HepG2 (cell line): ENCODE data around the gene SPHK1. TPM values are rescaled to one million over a fixed set of nuclear protein-coding genes. Genes with fewer than 3 reads are reported as not detected.

ENCODE experiments used
- ATF1 ChIP-seq: IDR thresholded peaks from 2 replicates; pipeline ENCODE4 v1.6.1; 2016; ENCODE audit warnings: mild to moderate bottlenecking, control low read depth
- DRAP1 ChIP-seq: IDR thresholded peaks from 2 replicates; pipeline ENCODE4 v1.6.1; 2016; ENCODE audit warnings: missing genetic modification reagents, missing compliant biosample characterization
- GZF1 ChIP-seq: sonication (generic); formaldehyde crosslinking; IDR thresholded peaks from 2 replicates; pipeline ENCODE4 v1.5.1; 2020; ENCODE audit warnings: mild to moderate bottlenecking, missing genetic modification reagents
- KDM4B ChIP-seq: sonication (generic); formaldehyde crosslinking; IDR thresholded peaks from 2 replicates; pipeline ENCODE4 v1.4.0; 2020; ENCODE audit warnings: missing genetic modification reagents
- SNAPC4 ChIP-seq: sonication (generic); formaldehyde crosslinking; IDR thresholded peaks from 2 replicates; pipeline ENCODE4 v1.4.0; 2020; ENCODE audit warnings: mild to moderate bottlenecking, missing genetic modification reagents
- SP2 ChIP-seq: sonication (generic); formaldehyde crosslinking; IDR thresholded peaks from 2 replicates; pipeline ENCODE4 v1.5.1; 2020; ENCODE audit warnings: mild to moderate bottlenecking, missing genetic modification reagents
- TAF15 ChIP-seq: fragments of 200-400 bp; formaldehyde crosslinking; IDR thresholded peaks from one replicate; pipeline ENCODE4 v1.6.1; 2018; ENCODE audit warnings: mild to moderate bottlenecking, low read depth, low read length; ENCODE audit not compliant: poor library complexity, severe bottlenecking
- TOE1 ChIP-seq: sonication (generic); formaldehyde crosslinking; IDR thresholded peaks from 2 replicates; pipeline ENCODE4 v1.4.0; 2020; ENCODE audit warnings: mild to moderate bottlenecking, missing genetic modification reagents
- ZBTB40 ChIP-seq, 2 experiments: fragments of 450-650 bp in 1 of 2; sonication (generic) in 1 of 2; formaldehyde crosslinking in 1 of 2; IDR thresholded peaks; 2 replicates each; pipeline versions ENCODE4 v1.6.1 to v1.8.0; 2016 to 2022; ENCODE audit warnings: antibody characterized with exemption in 1 of 2, mild to moderate bottlenecking in 1 of 2, missing genetic modification reagents in 1 of 2
- ZNF292 ChIP-seq: sonication (generic); formaldehyde crosslinking; IDR thresholded peaks from 2 replicates; pipeline ENCODE4 v1.8.1; 2022; ENCODE audit warnings: mild to moderate bottlenecking, low read depth, missing genetic modification reagents, borderline replicate concordance
- ZNF513 ChIP-seq: sonication (generic); formaldehyde crosslinking; conservative IDR thresholded peaks from 2 replicates; pipeline ENCODE4 v1.5.0; 2020; ENCODE audit warnings: missing genetic modification reagents
- ZNF678 ChIP-seq: sonication (generic); formaldehyde crosslinking; IDR thresholded peaks from 2 replicates; pipeline ENCODE4 v1.4.0; 2020; ENCODE audit warnings: mild to moderate bottlenecking, missing genetic modification reagents
- ZNF879 ChIP-seq: sonication (generic); formaldehyde crosslinking; IDR thresholded peaks from 2 replicates; pipeline ENCODE4 v1.8.1; 2023; ENCODE audit warnings: missing genetic modification reagents
- polyA plus RNA-seq, 8 experiments: library from polyadenylated mRNA; depleted of rRNA in 3 of 8; stranded (reverse) in 7 of 8; unstranded in 1 of 8; fragments of >200 nt; fragmentation: Illumina TruSeq in 4 of 8; extraction: Trizol in 4 of 8; gene quantifications; 2 replicates each; pipeline versions ENCODE4 v1.2.1 to v1.2.3, GENCODE V29; 2011 to 2016; ENCODE audit warnings: low read depth in 4 of 8, missing spikeins in 1 of 8, mixed read lengths in 1 of 8; ENCODE audit not compliant: insufficient read depth in 1 of 8
- total RNA-seq, 5 experiments: library from RNA; depleted of rRNA; stranded (reverse); fragments of >200 nt; fragmentation: Illumina TruSeq; extraction: Trizol; gene quantifications; 2 replicates each; pipeline ENCODE4 v1.2.3, GENCODE V29; 2016; ENCODE audit warnings: low read depth in 1 of 5

The SPHK1 gene
- total and polyA plus RNA-seq, 2 of the 13 experiments (the other 11 are each of a cell fraction or from before 2014, with no cell fraction given) = 129 to 160 TPM

GRCh38 chr17:76351526-76352071 is 32.8 kb upstream of the SPHK1 start (continued):
- TF ChIP-seq TOE1 = no peak
- no peak for TF ChIP-seq SNAPC4 (CRISPR knock-in tag)
- TF ChIP-seq ZNF513 = no peak
- TF ChIP-seq ZNF678 (CRISPR knock-in tag) = no peak
- peak; percentile 29; the same call in 1 of the 2 replicates for TF ChIP-seq ATF1
- TF ChIP-seq SP2 = no peak
- no peak for TF ChIP-seq ZBTB40 (IDR thresholded peaks at IDR 0.05)
- 0 out of 2 replicates have a peak, but pooled peaks have one; percentile 30 for TF ChIP-seq ZBTB40 (CRISPR knock-in tag; IDR thresholded peaks at IDR 0.05)
- no peak for TF ChIP-seq TAF15
- TF ChIP-seq ZNF879 = no peak
- TF ChIP-seq DRAP1 (CRISPR knock-in tag) = peak; percentile 32; the same call in 1 of the 2 replicates
- TF ChIP-seq KDM4B (CRISPR knock-in tag) = no peak
- TF ChIP-seq GZF1 (CRISPR knock-in tag) = no peak; the same call in 1 of the 2 replicates
- TF ChIP-seq ZNF292 (CRISPR knock-in tag) = peak; percentile 83; the same call in 1 of the 2 replicates
